Activated CD4-positive, alpha-beta T cell treated with anti-CD3 and anti-CD28 coated beads, Interleukin-2, amount 10 ng/mL, durations not matched to agents 7 days and 5 days (primary cell): Measurements from ENCODE around the gene TNK2. TPM values are rescaled to one million over a fixed set of nuclear protein-coding genes. Genes with fewer than 3 reads are reported as not detected.
"Not testable (repeated sequence)": the region's sequence is repeated elsewhere in the genome, so short reads cannot be mapped to it uniquely, and the experiment has no call there.

Experiments
- CTCF ChIA-PET: fragments of 350-600 bp; sonication (Branson Sonifier 250); formaldehyde crosslinking; loops from one replicate; lab custom pipeline; 2021; ENCODE audit warnings: antibody characterized with exemption; lab: Charles Lee
- POLR2A ChIA-PET: fragments of 350-600 bp; sonication (Branson Sonifier 250); formaldehyde crosslinking; loops from one replicate; lab custom pipeline; 2021; ENCODE audit warnings: antibody characterized with exemption; lab: Charles Lee
- DNase-seq: peaks from one replicate; pipeline ENCODE4 v3.0.0-alpha.2; 2020
- H3K27ac Mint-ChIP-seq: one replicate; pipeline ENCODE4 v1.8.0; 2021; ENCODE audit warnings: mild to moderate bottlenecking, moderate library complexity, mixed read lengths
- H3K27me3 Mint-ChIP-seq: one replicate; pipeline ENCODE4 v1.8.0; 2021; ENCODE audit warnings: mixed read lengths
- H3K36me3 Mint-ChIP-seq: one replicate; pipeline ENCODE4 v1.8.0; 2021; ENCODE audit warnings: low read depth, mixed read lengths
- H3K4me1 Mint-ChIP-seq: one replicate; pipeline ENCODE4 v1.8.0; 2021; ENCODE audit warnings: mixed read lengths
- H3K4me3 Mint-ChIP-seq: one replicate; pipeline ENCODE4 v1.8.0; 2021; ENCODE audit warnings: mild to moderate bottlenecking, moderate library complexity, mixed read lengths
- H3K9me3 Mint-ChIP-seq: one replicate; pipeline ENCODE4 v1.8.0; 2021; ENCODE audit warnings: mixed read lengths
- total RNA-seq, 2 experiments: library from RNA; stranded (reverse); gene quantifications; one replicate each; pipeline ENCODE4 v1.2.3, GENCODE V29; 2021

TNK2 gene
- total RNA-seq, 2 experiments from 2014 or later = 121 to 136 TPM

DNA sequence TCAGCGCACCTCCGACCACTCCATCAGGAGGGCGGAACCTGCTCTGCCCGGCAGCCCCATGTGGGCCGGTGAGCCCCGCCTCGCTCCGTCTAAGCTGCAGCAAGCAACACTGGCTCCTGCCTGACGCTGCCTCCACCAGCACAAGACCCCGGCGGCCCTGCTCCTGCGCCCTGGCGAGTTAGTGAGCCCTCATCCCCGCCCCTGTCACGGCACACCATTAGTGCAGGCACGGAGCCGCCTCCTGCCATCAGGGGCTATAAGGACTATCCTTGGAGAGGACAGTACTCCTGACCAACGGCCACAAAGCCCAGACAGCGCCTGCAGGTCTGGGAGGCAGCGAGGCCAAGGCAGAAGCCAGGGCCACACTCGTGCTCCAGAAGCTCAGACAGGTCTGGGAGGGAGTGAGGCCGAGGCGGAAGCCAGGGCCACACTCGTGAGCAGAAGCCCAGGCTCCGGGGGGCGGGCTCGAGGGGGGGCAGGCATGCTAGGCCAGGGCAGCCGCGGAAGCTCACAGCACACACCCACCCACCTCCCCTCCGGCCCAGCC is 39.4 kb downstream of the TNK2 start:
- H3K4me1 Mint-ChIP-seq = no peaks in the 10 kb centered on the region
- CTCF ChIA-PET = interaction anchor here (3.5 kb wide), 1 partner anchor 10 kb away, joined by 9 read pairs; no protein-coding TSS in a partner anchor
- peaks cover 6% of the 10 kb centered on the region for H3K36me3 Mint-ChIP-seq
- no peak overlapping the region for H3K27ac Mint-ChIP-seq
- H3K27me3 Mint-ChIP-seq = no peaks in the 10 kb centered on the region
- no peaks in the 10 kb centered on the region for H3K9me3 Mint-ChIP-seq
- DNase-seq = no peak
- POLR2A ChIA-PET = no interaction called here
- no peak overlapping the region for H3K4me3 Mint-ChIP-seq

DNA sequence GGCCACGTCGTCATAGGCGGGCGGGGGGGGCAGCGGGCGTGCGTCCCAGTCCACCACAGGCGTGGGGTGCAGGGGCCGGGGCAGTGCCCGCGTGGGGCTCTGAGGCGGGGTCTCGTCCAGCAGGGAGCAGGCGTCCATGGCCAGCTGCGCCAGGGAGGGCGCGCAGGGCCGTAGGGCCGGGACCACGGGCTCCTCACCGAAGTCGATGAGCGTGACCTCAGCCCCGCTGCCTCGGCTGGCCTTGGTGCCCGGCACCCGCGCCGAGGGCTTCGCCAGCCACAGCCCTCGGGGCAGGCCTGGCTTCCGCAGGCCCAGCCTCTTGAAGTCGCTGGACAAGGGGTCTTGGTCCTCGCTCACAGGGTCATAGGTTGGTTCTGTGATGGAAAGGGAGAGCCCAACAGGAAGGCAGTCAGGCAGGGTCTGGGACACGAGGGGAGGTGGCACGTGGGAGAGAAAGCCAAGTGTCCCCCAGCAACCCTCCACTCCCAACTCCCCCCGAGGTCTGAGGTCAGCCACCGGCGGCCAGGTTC is 40.0 kb downstream of the TNK2 start:
- Mint-ChIP-seq H3K27me3 (no peaks in the 10 kb centered on the region), H3K36me3 (peaks cover 6% of the 10 kb centered on the region), H3K27ac (no peak overlapping the region), H3K4me1 (no peaks in the 10 kb centered on the region), H3K4me3 (no peak overlapping the region), H3K9me3 (no peaks in the 10 kb centered on the region)
- DNase-seq = no peak
- ChIA-PET CTCF (no interaction called here), POLR2A (no interaction called here)

DNA sequence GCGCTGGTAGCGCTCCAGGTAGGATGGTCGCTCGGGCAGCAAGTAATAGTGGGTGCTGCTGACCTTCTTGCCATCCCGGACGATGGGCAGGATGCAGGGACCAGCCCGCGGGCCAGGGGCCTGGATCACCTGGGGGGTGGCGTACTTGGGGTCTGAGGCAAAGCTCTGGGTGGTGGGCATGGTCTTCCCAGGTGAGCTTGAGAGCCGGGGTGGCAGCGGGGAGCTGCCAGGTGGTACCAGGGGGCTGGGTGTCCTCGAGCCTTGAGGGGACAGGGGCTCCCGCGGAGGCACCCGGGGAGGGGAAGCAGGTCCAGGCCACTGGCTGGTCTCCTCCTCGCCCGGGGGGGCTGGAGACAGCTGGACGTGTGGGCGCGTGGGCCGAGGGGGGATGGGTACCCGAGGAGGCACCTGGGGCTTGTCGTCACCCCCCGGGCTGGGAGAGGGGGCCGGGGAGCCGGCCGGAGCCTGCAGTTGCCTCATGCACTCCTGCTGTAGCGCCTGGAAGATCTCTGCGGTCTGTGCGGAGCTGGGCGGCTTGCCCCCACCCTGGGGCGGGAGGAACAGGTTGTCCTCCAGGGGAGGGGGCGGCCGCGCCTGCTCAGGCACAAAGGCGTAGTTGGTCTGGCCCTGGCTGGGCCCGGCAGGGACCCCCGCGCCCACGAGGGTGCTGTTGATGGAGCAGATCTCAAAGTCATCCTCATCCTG is 40.6 kb downstream of the TNK2 start:
- no peaks in the 10 kb centered on the region for H3K9me3 Mint-ChIP-seq
- ChIA-PET CTCF (interaction anchor here (0.6 kb wide), 1 partner anchor 16 kb away, joined by 4 read pairs; no protein-coding TSS in a partner anchor), POLR2A (no interaction called here)
- H3K27me3 Mint-ChIP-seq = no peaks in the 10 kb centered on the region
- no peak overlapping the region for H3K27ac Mint-ChIP-seq
- DNase-seq = no peak
- no peak overlapping the region for H3K4me3 Mint-ChIP-seq
- no peaks in the 10 kb centered on the region for H3K4me1 Mint-ChIP-seq
- H3K36me3 Mint-ChIP-seq = peaks cover 7% of the 10 kb centered on the region

DNA sequence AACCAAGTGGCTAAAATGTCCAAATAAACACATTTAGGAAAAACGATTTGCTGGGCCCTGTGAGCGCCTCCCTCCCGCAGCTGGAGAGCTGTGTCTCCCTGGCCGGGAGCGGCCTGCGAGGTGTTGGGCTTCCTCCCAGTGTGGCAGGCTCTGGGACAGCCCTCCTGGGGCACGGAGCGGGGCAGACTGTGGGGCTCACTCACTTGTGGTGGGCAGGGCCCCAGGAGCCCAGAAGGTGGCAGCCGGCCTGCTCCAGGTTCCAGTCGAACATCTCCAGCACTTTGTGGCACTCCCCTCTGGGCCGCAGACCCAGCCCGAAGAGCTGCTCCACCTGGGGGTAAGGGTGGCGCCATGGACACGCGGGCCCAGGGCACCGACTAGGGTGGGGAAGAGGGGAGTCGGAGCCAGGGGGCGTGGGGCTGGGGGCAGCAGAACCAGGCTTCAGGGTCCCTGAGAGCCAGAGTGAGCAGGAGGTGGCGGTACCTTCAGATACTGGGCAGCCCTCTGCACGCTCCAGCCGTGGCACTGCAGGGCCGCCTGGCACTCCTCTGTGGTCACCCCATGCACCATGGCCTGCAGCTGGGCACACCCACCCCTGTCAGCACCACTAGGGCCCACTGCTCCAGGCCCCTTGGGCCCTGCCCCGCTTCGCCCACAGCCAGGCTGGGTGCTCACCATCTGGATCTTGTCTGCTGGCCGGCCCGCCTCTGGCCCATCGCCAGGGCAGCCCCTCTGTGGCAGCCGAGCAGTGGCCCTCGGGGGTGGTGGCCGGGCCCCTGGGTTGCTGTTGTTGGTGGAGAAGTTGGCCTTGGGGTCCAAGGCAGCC is 41.5 kb downstream of the TNK2 start:
- H3K4me1 Mint-ChIP-seq = no peaks in the 10 kb centered on the region
- ChIA-PET POLR2A (no interaction called here), CTCF (interaction anchor here (0.6 kb wide), 1 partner anchor 17 kb away, joined by 4 read pairs; no protein-coding TSS in a partner anchor)
- H3K4me3 Mint-ChIP-seq = no peak overlapping the region
- H3K9me3 Mint-ChIP-seq = no peaks in the 10 kb centered on the region
- no peak overlapping the region for H3K27ac Mint-ChIP-seq
- H3K27me3 Mint-ChIP-seq = no peaks in the 10 kb centered on the region
- DNase-seq = no peak
- H3K36me3 Mint-ChIP-seq = peaks cover 7% of the 10 kb centered on the region

DNA sequence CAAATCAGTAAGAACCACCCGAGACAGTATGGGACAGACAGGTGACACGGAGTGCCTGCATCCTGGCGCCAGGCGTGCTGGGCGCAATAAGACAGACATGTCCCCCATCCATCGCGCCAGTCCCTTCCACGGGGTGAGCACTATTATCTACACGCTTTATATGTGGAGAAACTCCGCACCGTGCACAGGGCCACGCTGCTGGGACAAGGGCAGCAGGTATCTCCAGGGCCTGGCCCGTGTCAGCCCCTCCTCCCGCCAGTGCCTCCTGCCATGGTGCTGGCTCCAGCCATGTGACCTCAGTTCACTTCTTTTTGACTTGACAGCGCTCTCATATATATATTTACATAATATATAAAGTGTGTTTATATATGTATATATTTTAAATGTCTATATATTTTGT is 42.6 kb downstream of the TNK2 start:
- Mint-ChIP-seq H3K9me3 (no peaks in the 10 kb centered on the region), H3K4me3 (no peak overlapping the region), H3K27me3 (no peaks in the 10 kb centered on the region), H3K36me3 (peaks cover 7% of the 10 kb centered on the region), H3K4me1 (no peaks in the 10 kb centered on the region), H3K27ac (no peak overlapping the region)
- no peak for DNase-seq
- CTCF ChIA-PET = no interaction called here
- POLR2A ChIA-PET = no interaction called here

DNA sequence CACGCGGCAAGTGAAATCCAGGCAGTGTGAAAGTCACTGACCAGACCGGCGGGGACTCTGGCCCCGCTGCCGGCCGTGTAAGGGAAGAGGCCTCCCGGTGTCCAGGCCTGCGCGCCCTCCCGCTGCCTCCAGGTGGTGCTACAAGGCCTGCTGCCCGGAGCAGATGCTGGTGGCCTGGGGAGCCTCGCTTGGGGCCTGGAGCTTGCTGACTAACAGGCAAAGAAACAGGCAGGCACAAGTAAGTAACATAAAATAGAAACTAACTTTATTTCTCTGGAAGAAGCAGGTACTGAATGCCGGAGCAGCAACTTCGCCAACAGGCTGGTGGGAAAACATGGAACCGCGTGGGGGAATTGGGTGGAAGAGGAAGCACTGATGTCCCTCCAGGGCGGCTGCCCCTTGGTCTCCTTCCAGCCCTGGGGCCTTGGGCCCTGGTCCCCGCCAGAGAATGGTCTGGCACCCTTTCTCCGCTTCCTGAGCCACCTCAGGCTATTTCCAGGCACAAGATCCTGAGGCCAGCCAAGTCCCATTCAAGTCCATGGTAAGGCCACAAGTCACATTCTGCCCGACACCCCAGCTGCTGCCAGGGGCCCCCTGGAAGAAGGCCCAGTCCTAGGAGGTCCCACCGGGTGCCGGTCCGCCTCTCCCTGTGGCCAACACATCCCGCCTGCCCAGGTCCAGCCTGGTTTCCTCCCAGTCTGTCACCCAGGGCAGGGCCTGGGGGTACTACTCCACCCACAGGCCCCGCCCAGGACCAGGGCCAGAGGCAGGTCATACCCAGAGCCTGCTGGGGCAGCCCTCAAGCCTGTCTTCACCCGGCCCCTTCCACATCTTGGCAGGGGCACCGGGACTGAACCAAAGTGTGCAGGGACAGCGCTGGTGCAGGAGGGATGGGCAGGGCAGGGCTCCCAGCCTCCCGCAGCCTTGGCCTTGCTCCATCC is 45.0 kb downstream of the TNK2 start:
- no peaks in the 10 kb centered on the region for H3K9me3 Mint-ChIP-seq
- CTCF ChIA-PET = interaction anchor here (0.6 to 1.0 kb wide), 6 partner anchors 21 to 52 kb away, joined by 3 to 4 read pairs (median 4); no protein-coding TSS in a partner anchor
- DNase-seq = peak; percentile 61
- H3K4me3 Mint-ChIP-seq = no peak overlapping the region
- peaks cover 5% of the 10 kb centered on the region for H3K4me1 Mint-ChIP-seq
- POLR2A ChIA-PET = no interaction called here
- peaks cover 7% of the 10 kb centered on the region for H3K36me3 Mint-ChIP-seq
- peak overlapping the region; percentile 50 for H3K27ac Mint-ChIP-seq
- H3K27me3 Mint-ChIP-seq = no peaks in the 10 kb centered on the region

DNA sequence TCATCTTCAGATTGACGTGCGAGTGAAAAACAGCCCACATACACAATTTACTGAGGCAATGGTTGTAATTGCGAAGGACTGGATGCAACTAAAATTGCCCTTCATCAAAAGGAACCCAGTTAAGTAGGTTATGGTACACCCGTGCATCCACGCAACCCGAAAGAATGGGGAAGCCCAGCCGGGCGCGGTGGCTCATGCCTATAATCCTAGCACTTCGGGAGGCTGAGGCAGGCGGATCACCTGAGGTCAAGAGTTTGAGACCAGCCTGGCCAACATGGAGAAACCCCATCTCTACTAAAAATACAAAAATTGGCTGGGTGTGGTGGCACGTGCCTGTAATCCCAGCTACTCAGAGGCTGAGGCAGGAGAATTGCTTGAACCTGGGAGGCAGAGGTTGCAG is 46.0 kb downstream of the TNK2 start:
- H3K36me3 Mint-ChIP-seq, H3K27me3 Mint-ChIP-seq, H3K4me1 Mint-ChIP-seq, POLR2A ChIA-PET, H3K27ac Mint-ChIP-seq, H3K4me3 Mint-ChIP-seq, DNase-seq, H3K9me3 Mint-ChIP-seq: not testable (repeated sequence)
- CTCF ChIA-PET = interaction anchor here (1.0 to 1.7 kb wide), 3 partner anchors 10 to 53 kb away, joined by 3 to 7 read pairs (median 5); no protein-coding TSS in a partner anchor

DNA sequence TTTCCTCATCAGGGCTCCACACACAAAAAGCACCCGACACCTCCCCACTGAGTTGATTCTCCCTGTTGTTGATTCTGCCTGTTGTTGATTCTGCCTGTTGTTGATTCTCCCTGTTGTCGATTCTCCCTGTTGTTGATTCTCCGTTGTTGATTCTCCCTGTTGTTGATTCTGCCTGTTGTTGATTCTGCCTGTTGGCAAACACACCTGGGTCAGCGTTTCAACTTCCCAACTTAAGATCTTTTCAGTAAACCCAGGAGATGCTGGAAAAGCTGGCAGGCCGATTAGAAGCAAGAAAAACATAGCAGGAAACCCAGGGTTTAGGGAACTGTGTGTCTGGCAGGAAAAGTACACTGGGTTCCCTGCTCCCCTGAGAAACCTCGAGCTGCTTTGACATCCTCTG is 47.9 kb downstream of the TNK2 start:
- no peaks in the 10 kb centered on the region for H3K9me3 Mint-ChIP-seq
- H3K4me3 Mint-ChIP-seq = no peak overlapping the region
- H3K27ac Mint-ChIP-seq = no peak overlapping the region
- H3K36me3 Mint-ChIP-seq = peaks cover 4% of the 10 kb centered on the region
- DNase-seq = no peak
- ChIA-PET POLR2A (no interaction called here), CTCF (interaction anchor here (1.2 to 3.3 kb wide), 5 partner anchors 10 to 56 kb away, joined by 3 to 9 read pairs (median 5); no protein-coding TSS in a partner anchor)
- H3K27me3 Mint-ChIP-seq = no peaks in the 10 kb centered on the region
- peaks cover 5% of the 10 kb centered on the region for H3K4me1 Mint-ChIP-seq

DNA sequence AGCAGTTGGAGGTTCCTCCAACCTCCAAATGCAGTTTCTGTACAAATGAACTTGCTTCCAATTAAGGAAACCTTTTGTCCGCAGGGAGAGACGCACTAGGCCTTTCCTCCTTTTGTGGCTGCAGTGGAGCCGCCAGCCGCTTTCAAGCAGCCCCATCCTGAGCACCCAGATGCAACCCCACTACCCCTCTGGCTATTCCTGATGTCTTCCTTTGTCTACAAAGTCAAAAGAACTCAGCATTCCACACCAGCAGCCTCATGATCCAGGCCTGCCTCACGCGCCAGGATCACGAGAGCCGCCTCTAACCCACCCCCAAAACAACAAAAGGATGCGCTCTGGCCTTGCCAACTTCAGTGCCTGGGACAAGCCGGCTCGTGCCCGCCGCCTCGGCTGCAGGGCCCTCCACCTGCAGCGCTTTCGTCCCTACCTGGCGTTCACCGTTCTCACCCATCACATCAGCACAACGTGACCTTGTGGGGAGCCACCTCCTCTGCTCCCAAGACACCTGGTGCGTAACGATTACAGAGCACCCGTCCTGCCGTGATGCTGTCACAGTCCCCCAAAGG is 48.4 kb downstream of the TNK2 start:
- no peak for DNase-seq
- Mint-ChIP-seq H3K4me3 (no peak overlapping the region), H3K9me3 (no peaks in the 10 kb centered on the region), H3K4me1 (peaks cover 5% of the 10 kb centered on the region), H3K27ac (no peak overlapping the region), H3K36me3 (peaks cover 1% of the 10 kb centered on the region), H3K27me3 (no peaks in the 10 kb centered on the region)
- CTCF ChIA-PET = interaction anchor here (0.6 to 3.3 kb wide), 10 partner anchors 9 to 161 kb away, joined by 3 to 15 read pairs (median 6); no protein-coding TSS in a partner anchor
- POLR2A ChIA-PET = no interaction called here

DNA sequence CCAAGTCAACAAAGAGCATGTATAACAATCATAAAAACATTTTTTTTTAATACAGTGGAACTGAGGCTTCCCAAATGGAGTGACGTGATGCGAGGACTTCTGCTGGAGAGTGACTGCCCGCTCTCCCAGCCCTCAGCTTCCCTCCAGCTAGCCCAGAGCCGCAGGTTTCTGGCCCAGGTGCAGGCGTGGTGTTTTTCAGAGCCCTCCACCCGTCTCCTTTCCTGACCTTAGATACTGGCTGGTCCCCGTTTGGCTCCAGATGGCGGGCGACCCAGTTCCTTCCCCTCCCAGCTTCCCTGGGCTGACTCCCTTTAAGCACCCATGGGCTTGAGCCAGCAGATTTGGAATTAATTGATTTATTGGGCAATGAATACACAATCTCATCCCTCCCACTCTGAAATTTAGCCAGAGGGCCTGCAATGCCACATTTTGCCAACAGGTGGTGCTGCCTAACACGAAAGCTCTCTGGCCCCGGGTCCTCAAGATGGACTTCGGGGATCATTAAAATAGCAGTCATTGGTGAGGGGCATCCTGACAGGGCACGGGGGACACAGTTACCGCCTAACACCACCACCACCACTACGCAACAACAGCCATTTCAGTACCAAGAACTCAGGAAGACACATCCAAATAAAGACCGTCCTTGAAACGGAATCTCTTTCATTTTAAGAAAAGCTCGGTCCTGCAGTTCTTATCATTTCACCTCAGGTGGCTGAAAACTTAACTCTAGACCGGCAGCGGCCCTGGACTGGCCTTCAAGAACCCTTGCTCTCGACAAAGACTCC is 49.1 kb downstream of the TNK2 start:
- DNase-seq = peak; percentile 77
- POLR2A ChIA-PET = no interaction called here
- Mint-ChIP-seq H3K27me3 (no peaks in the 10 kb centered on the region), H3K4me3 (no peak overlapping the region), H3K9me3 (no peaks in the 10 kb centered on the region), H3K4me1 (peaks cover 5% of the 10 kb centered on the region), H3K36me3 (peaks cover 1% of the 10 kb centered on the region), H3K27ac (no peak overlapping the region)
- CTCF ChIA-PET = interaction anchor here (0.6 to 3.3 kb wide), 10 partner anchors 9 to 160 kb away, joined by 3 to 15 read pairs (median 6); no protein-coding TSS in a partner anchor
